Duodenal mucosa (tissue), 2 donors: ENCODE data around the gene GIGYF2.

Experiments
- H3K27ac ChIP-seq: one replicate; pipeline ENCODE4 v1.7.0; 2013; ENCODE audit warnings: low read depth, low read length
- H3K27me3 ChIP-seq, 2 donors: one replicate each; pipeline ENCODE4 v1.7.0; 2013; ENCODE audit warnings: low read length in 2 of 2, control low read depth in 1 of 2; ENCODE audit not compliant: insufficient read depth in 2 of 2, control insufficient read depth in 1 of 2
- H3K36me3 ChIP-seq, 2 donors: one replicate each; pipeline ENCODE4 v1.7.0; 2013; ENCODE audit warnings: low read length in 2 of 2, control low read depth in 1 of 2; ENCODE audit not compliant: insufficient read depth in 2 of 2, control insufficient read depth in 1 of 2
- H3K4me1 ChIP-seq, 2 donors: one replicate each; pipeline ENCODE4 v1.7.0; 2013; ENCODE audit warnings: low read length in 2 of 2, control low read depth in 1 of 2; ENCODE audit not compliant: insufficient read depth in 2 of 2, control insufficient read depth in 1 of 2
- H3K4me3 ChIP-seq, 2 donors: one replicate each; pipeline ENCODE4 v1.7.0; 2013; ENCODE audit warnings: low read length in 2 of 2, low read depth in 1 of 2
- H3K9ac ChIP-seq, 2 donors: one replicate each; pipeline ENCODE4 v1.7.0; 2013; ENCODE audit warnings: low read length in 2 of 2, low read depth in 1 of 2
- H3K9me3 ChIP-seq, 2 donors: one replicate each; pipeline ENCODE4 v1.7.0; 2013; ENCODE audit warnings: low read length in 2 of 2, control low read depth in 1 of 2; ENCODE audit not compliant: control insufficient read depth in 1 of 2

GIGYF2 gene

DNA sequence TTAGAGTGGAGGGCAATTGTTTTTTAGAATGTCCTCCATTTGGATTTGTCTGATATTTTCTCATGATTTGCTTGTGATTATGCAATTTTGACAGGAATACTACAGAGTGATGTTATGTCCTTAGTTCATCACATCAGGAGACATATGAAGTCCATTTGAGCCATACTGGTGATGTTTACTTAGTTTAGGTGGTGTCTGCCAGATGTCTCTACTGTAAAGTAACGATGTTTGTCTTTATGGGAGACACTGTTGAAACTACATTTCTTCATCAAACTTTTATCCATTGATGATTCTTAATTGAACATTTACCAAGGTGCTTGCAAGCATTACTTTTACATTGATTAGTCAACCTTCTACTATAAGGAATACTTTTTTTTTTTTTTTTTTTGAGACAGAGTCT lies 168.0 kb downstream of the GIGYF2 start:
- Histone ChIP-seq H3K4me3 (no peak overlapping the region), H3K9ac (no peak overlapping the region), H3K27ac (no peak overlapping the region), H3K36me3 (peaks cover 3 to 7% of the 10 kb centered on the region in 2 donors), H3K9me3 (no peaks in the 10 kb centered on the region), H3K4me1 (peaks cover 7 to 16% of the 10 kb centered on the region in 2 donors), H3K27me3 (no peaks in the 10 kb centered on the region)

GRCh38 chr2:232866104-232866503 lies 169.0 kb downstream of the GIGYF2 start:
- peaks cover 3 to 9% of the 10 kb centered on the region in 2 donors for H3K4me1 ChIP-seq
- H3K9me3 ChIP-seq = no peaks in the 10 kb centered on the region
- peaks cover under 1 to 7% of the 10 kb centered on the region in 2 donors for H3K36me3 ChIP-seq
- H3K4me3 ChIP-seq = no peak overlapping the region
- H3K27ac ChIP-seq = no peak overlapping the region
- no peaks in the 10 kb centered on the region for H3K27me3 ChIP-seq
- no peak overlapping the region for H3K9ac ChIP-seq

DNA sequence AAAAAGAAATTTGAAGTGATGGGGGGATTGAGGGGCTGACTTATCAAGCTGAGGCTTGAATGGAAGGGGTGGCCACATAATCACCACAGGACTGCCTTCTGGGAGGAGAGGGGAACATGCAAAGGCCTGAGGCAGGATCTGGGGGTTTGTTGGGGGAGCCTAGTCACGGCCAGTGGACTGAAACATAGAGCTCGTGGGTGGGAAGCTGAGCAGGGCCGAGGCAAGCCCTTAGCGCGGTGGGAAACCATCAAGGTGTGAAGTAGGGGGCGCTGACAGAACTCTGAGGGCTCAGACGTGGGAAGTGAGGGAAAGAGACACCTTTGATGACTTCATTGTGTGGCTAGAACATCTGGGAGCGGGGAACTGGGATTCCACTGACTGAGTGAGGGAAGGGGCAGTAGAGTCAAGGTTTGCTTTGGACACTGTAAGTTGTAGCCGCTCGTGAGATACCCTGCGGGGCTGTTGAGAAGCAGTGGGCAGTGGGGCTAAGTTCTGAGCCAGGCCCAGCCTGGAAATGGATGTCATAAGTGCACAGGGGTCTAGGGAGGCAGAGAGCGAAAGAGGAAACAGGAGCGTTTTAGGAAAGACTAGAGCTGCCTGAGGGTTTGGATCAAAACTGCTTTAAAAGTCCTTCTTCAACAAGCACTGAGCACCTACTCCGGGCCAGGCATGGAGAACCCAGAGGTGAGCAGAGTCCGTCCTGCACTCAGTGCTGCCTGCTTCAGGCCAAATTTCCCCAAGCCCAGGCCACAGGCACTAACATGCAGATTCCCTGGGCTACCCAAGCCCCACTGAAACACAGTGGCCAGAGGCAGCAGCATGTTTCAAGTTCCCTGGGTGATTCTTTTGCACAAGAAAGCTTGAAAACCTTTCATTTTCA lies 172.2 kb downstream of the GIGYF2 start:
- H3K9me3 ChIP-seq = no peaks in the 10 kb centered on the region
- H3K27ac ChIP-seq = no peak overlapping the region
- no peaks in the 10 kb centered on the region for H3K27me3 ChIP-seq
- no peak overlapping the region for H3K4me3 ChIP-seq
- peaks cover 19 to 20% of the 10 kb centered on the region in 2 donors for H3K4me1 ChIP-seq
- H3K36me3 ChIP-seq = no peaks in the 10 kb centered on the region
- no peak overlapping the region for H3K9ac ChIP-seq

- Histone ChIP-seq H3K27me3 (no peaks in the 10 kb centered on the region), H3K9me3 (no peaks in the 10 kb centered on the region), H3K4me1 (peaks cover 22 to 27% of the 10 kb centered on the region in 2 donors), H3K27ac (no peak within 1 kb of the TSS), H3K4me3 (no peak within 1 kb of the TSS), H3K9ac (no peak within 1 kb of the TSS), H3K36me3 (no peaks in the 10 kb centered on the region)
These were observed 173.1 kb downstream of the GIGYF2 start, which contains the start of gene SNORC for GRCh38 chr2:232870018-232870765. SNORC (plus strand) TSS chr2:232870264; CDS start chr2:232870342, 78 bp downstream.

GRCh38 chr2:232870766-232871371 lies 173.7 kb downstream of the GIGYF2 start:
- Histone ChIP-seq H3K4me1 (peaks cover 27 to 33% of the 10 kb centered on the region in 2 donors), H3K27me3 (no peaks in the 10 kb centered on the region), H3K27ac (no peak overlapping the region), H3K9ac (no peak overlapping the region), H3K4me3 (no peak overlapping the region), H3K9me3 (no peaks in the 10 kb centered on the region), H3K36me3 (no peaks in the 10 kb centered on the region)

GRCh38 chr2:232871418-232871834 lies 174.3 kb downstream of the GIGYF2 start:
- H3K27ac ChIP-seq = no peak overlapping the region

DNA sequence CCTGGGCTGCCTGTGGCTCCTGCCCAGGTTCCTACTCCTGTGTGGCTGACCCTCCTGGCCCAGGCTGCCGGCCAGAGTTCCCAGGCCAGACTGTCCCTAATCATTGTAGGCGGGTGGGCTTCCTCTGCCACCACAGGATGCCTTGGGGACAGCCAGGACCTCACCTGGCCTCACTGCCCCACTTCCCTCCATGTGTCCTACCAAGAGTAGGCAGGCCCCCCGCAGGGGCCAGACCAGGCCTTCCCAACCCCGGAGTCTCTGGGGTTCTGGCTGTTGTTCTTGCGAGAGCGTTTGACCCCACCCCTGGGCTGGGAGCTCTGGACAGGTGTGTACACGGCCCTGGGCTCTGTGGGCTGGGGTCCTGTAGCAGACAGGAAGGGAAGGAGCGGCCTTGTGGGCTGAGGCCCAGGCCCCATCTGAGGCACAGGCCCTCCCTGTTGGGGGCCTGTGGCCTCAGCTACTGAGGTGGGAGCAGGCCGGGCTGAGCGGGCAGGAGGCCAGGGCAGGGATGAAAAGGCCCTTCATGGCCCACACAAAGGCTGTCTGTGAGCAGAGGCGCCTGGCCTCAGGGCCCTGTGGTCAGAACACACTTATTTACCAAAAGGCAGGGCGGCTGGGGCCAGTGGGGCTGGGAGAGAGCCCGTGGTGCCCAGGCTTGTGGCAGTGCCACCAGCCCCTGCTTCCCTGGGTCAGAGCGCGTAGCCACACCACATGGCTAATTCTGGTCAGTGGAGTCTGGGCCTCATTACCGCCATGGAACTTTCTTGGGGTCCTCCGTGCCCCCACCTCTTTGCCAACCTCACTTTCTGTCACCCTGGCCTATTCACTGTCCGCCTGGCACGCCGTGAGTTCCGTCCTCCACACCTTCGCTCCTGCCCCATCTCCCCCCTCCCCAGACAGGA lies 175.0 kb downstream of the GIGYF2 start:
- peaks cover 27 to 33% of the 10 kb centered on the region in 2 donors for H3K4me1 ChIP-seq
- no peaks in the 10 kb centered on the region for H3K36me3 ChIP-seq
- no peak overlapping the region for H3K27ac ChIP-seq
- H3K4me3 ChIP-seq = no peak overlapping the region
- H3K27me3 ChIP-seq = no peaks in the 10 kb centered on the region
- no peaks in the 10 kb centered on the region for H3K9me3 ChIP-seq
- H3K9ac ChIP-seq = no peak overlapping the region

More at GRCh38 chr2:232871418-232871834, 174.3 kb downstream of the GIGYF2 start:
- H3K4me1 ChIP-seq = peaks cover 27 to 33% of the 10 kb centered on the region in 2 donors
- H3K36me3 ChIP-seq = no peaks in the 10 kb centered on the region
- H3K9ac ChIP-seq = no peak overlapping the region
- no peak overlapping the region for H3K4me3 ChIP-seq
- H3K9me3 ChIP-seq = no peaks in the 10 kb centered on the region
- no peaks in the 10 kb centered on the region for H3K27me3 ChIP-seq

DNA sequence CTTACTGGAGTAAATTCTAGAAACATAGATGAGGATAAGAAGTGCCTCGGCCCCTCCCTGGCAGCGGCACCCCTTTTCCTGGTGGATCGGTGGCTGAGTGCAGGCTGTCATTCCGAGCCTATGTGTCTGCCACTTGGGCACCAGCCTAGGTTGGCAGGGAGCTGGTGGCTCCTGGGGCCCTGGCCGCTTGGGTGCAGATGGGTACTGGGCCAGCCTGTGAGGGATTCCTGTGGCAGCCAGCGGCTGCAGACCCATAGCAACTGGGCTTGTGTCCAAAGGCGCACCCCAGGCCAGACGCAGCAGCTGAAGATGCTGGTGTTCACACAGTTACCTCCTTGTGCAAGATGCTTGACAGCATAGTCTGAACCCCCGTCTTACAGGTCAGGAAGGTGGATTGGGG lies 175.7 kb downstream of the GIGYF2 start:
- H3K4me3 ChIP-seq = no peak overlapping the region
- no peaks in the 10 kb centered on the region for H3K36me3 ChIP-seq
- H3K4me1 ChIP-seq = peaks cover 27 to 33% of the 10 kb centered on the region in 2 donors
- H3K27me3 ChIP-seq = no peaks in the 10 kb centered on the region
- no peak overlapping the region for H3K27ac ChIP-seq
- no peak overlapping the region for H3K9ac ChIP-seq
- no peaks in the 10 kb centered on the region for H3K9me3 ChIP-seq

- Histone ChIP-seq H3K27me3 (no peaks in the 10 kb centered on the region), H3K9ac (peak overlapping the region in 1 of 2 donors; percentile 25), H3K9me3 (no peaks in the 10 kb centered on the region), H3K36me3 (peaks cover 0 to under 1% of the 10 kb centered on the region in 2 donors), H3K4me3 (no peak overlapping the region), H3K27ac (peak overlapping the region; percentile 62), H3K4me1 (peaks cover 27 to 33% of the 10 kb centered on the region in 2 donors)
These were observed 176.3 kb downstream of the GIGYF2 start for GRCh38 chr2:232873292-232873908.
